ENCODE results near the gene POLR3F.
"Not testable (repeated sequence)": the region's sequence is repeated elsewhere in the genome, so short reads cannot be mapped to it uniquely, and the experiment has no call there.

The POLR3F gene

GRCh38 chr20:18477821-18478220 is 10.6 kb downstream of the POLR3F start:
- TF ChIP-seq CTCF (conservative IDR thresholded peaks at IDR 0.05; ENCODE audit: low read depth, low read length): no peak

DNA sequence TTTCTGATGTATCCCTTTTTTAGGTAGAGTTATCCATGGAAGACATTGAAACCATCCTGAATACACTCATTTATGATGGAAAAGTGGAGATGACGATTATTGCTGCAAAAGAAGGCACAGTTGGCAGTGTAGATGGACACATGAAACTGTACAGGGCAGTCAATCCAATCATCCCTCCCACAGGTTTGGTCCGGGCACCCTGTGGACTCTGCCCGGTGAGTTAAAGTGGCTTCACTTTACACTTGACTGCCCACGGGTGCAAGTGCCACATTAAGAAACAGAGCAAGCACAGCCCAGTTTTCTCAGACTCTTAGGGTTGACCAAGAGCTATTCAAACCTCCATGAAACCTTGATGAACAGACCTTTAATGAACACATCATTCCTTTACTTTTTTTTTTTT is 14.4 kb downstream of the POLR3F start:
- TF ChIP-seq CTCF (conservative IDR thresholded peaks at IDR 0.05; ENCODE audit: low read depth, low read length): no peak
- no peak overlapping the region for H3K4me3 ChIP-seq (ENCODE audit: low read depth, low read length)
- DNase-seq (ENCODE audit: low read depth): no peak

More at GRCh38 chr20:18477821-18478220, 10.6 kb downstream of the POLR3F start:
- DNase-seq (ENCODE audit: low read depth): no peak
- no peak overlapping the region for H3K4me3 ChIP-seq (ENCODE audit: low read depth, low read length)

GRCh38 chr20:18488301-18488700 is 21.1 kb downstream of the POLR3F start:
- no peak for TF ChIP-seq CTCF (conservative IDR thresholded peaks at IDR 0.05; ENCODE audit: low read depth, low read length)
- no peak for DNase-seq (ENCODE audit: low read depth)
- no peak overlapping the region for H3K4me3 ChIP-seq (ENCODE audit: low read depth, low read length)

DNA sequence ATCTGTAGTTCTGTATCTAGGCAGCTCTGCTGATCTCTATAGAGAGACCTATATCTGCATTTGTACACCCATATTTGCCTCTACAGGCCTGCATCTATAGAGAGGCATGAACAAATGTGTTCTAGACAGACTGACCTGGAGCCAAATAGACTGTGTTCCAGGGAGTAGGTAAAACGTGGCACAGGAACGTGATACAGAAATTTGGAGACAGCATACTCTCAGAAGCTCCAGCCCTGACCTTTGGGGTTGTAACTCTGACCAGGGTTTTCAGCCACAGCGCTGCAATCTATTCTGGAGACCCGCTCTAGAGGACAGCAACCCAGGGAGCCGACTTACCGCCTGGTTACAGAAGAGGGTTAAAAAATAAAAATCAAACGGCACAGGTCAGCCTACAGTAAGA is 28.9 kb downstream of the POLR3F start:
- H3K4me3 ChIP-seq (ENCODE audit: low read depth, low read length): peak overlapping the region; percentile 99
- no peak for DNase-seq (ENCODE audit: low read depth)
- no peak for TF ChIP-seq CTCF (conservative IDR thresholded peaks at IDR 0.05; ENCODE audit: low read depth, low read length)

DNA sequence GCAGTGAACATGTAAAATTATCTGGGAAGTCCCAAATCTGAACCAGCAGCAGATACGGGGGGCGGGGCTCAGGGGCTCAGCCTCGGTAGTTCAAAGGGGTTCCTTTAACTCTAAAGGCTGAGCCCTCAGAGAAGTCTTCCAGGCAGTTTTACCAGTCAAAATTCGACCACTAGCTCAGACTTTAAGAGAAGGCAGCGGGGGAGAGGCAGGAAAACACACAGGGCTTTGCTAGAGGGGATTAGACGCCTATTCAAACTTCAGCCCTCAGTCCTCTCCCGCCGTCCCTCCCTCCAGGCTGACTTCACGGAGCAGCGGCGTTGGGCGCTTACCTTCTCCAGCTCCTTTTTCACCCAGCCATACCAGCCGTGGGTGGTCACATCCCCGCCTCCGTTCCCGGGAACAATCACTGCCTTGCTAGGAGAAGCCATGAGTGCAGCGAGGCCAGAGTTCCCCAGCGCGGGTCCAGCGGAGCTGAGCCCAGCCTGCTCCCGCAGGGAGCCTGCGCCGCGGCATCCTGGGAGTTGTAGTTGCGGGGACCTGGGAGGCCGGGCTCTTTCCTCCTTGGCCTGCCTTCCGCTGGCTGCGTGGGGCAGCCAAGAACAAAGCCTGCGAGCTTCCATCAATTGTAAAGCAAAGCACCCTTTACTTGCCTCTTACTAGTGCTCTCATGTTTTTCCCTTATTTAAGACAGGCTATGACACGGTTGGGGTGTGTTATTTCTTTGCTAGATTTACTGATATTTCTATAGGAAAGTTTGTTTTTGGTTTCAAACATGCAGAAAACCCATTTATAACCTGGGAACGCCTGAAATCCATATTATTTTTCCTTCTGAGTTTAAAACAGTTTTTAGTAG is 29.8 kb downstream of the POLR3F start, which contains the start of gene RBBP9:
Gene RBBP9, minus strand, starts transcription at position 486 of the 853 bp plus-strand sequence. Its CDS starts 58 bp downstream, at position 428.
- DNase-seq (ENCODE audit: low read depth): peak; percentile 83
- TF ChIP-seq CTCF (conservative IDR thresholded peaks at IDR 0.05; ENCODE audit: low read depth, low read length): no peak
- H3K4me3 ChIP-seq (ENCODE audit: low read depth, low read length): peak within 1 kb of the TSS; percentile 99

GRCh38 chr20:18497603-18498002 is 30.4 kb downstream of the POLR3F start:
- no peak for TF ChIP-seq CTCF (conservative IDR thresholded peaks at IDR 0.05; ENCODE audit: low read depth, low read length)
- no peak for DNase-seq (ENCODE audit: low read depth)
- no peak overlapping the region for H3K4me3 ChIP-seq (ENCODE audit: low read depth, low read length)

- H3K4me3 ChIP-seq (ENCODE audit: low read depth, low read length); DNase-seq (ENCODE audit: low read depth): not testable (repeated sequence)
Observed at GRCh38 chr20:18501672-18502071, 34.5 kb downstream of the POLR3F start.

All from choroid plexus epithelial cell (primary cell).